HL-60 (cell line): Measurements from ENCODE around the gene SNX9.

Experiments used
- CTCF ChIP-seq: IDR thresholded peaks from one replicate; pipeline ENCODE4 v1.5.1; 2011; ENCODE audit warnings: low read length, control low read depth, inconsistent platforms; ENCODE audit not compliant: insufficient read depth
- POLR2AphosphoS5 ChIP-seq: IDR thresholded peaks from 2 replicates; pipeline ENCODE4 v1.6.1; 2012; ENCODE audit warnings: low read depth

DNA sequence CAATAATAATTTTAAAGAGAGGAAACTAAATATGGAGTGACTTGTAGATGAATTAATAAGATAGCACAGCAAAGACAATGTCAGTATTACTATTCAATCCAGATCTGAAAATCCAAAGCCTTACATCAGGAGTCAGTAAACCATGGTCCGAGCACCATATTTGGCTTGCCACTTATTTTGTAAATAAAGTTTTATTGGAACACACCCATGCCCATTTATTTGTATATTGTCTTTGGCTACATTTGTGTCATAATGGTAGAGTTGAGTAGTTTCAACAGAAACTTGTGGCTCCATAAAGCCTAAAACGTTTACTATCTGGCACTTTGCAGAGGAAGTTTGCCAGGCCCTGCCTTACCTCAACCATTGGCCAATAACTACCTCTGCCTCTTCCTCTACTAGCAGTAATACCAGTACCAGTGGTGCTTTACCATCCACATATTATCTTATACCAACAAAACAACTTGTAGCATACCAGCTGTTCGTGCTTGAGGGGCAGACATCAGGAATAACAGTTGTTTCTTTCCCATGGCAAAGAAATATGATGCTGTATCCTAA lies 106.8 kb downstream of the SNX9 start:
- TF ChIP-seq CTCF, result no peak
- no peak for TF ChIP-seq POLR2AphosphoS5
